OCI-LY7 (cell line): Measurements from ENCODE around the gene CCDC57. TPM values are rescaled to one million over a fixed set of nuclear protein-coding genes. Genes with fewer than 3 reads are reported as not detected.

Experiments used
- BruUV-seq: library from RNA; stranded (reverse); fragments of 400-500 nt; replicated peaks from 2 replicates; lab custom pipeline; 2021; lab: Mats Ljungman, UMichigan
- CTCF ChIA-PET: fragments of 300-600 bp; sonication (Branson Sonifier 250); formaldehyde crosslinking; loops from one replicate; lab custom pipeline; 2022; ENCODE audit warnings: antibody characterized with exemption; ENCODE audit not compliant: unreplicated experiment; lab: Charles Lee
- POLR2A ChIA-PET: fragments of 300-600 bp; sonication (Branson Sonifier 250); formaldehyde crosslinking; loops from one replicate; lab custom pipeline; 2022; ENCODE audit warnings: antibody characterized with exemption; lab: Charles Lee
- DNase-seq: peaks from one replicate; pipeline ENCODE4 v3.0.0-alpha.2; 2015; ENCODE audit warnings: low spot score
- H2AFZ ChIP-seq: fragments of 200-600 bp; sonication (generic), shearing (Covaris generic); 2 replicates; pipeline ENCODE4 v1.6.1; 2014; ENCODE audit warnings: mild to moderate bottlenecking, antibody characterized with exemption, low read length, moderate library complexity
- H3K27ac ChIP-seq: fragments of 200-600 bp; sonication (generic); 2 replicates; pipeline ENCODE4 v1.5.1; 2014; ENCODE audit warnings: mixed run types, low read depth, mild to moderate bottlenecking, moderate library complexity, low read length, inconsistent platforms; ENCODE audit not compliant: poor library complexity, severe bottlenecking
- H3K36me3 ChIP-seq: fragments of 200-600 bp; sonication (generic); 2 replicates; pipeline ENCODE4 v1.6.1; 2014; ENCODE audit warnings: mild to moderate bottlenecking, antibody characterized with exemption, low read length, moderate library complexity, mixed read lengths; ENCODE audit not compliant: insufficient read depth
- H3K4me1 ChIP-seq: fragments of 200-600 bp; sonication (generic); 2 replicates; pipeline ENCODE4 v1.5.1; 2014; ENCODE audit warnings: mild to moderate bottlenecking, low read length; ENCODE audit not compliant: insufficient read depth, poor library complexity, severe bottlenecking
- H3K4me2 ChIP-seq: fragments of 200-600 bp; sonication (generic); 2 replicates; pipeline ENCODE4 v1.6.1; 2014; ENCODE audit warnings: mild to moderate bottlenecking, low read length
- H3K4me3 ChIP-seq: fragments of 200-600 bp; sonication (generic); 2 replicates; pipeline ENCODE4 v1.5.1; 2014; ENCODE audit warnings: mild to moderate bottlenecking, low read depth, low read length; ENCODE audit not compliant: poor library complexity, severe bottlenecking
- H3K79me2 ChIP-seq: fragments of 200-600 bp; sonication (generic); 2 replicates; pipeline ENCODE4 v1.6.1; 2016; ENCODE audit warnings: low read depth, mild to moderate bottlenecking, low read length, moderate library complexity, mixed read lengths; ENCODE audit not compliant: insufficient read depth
- H3K9me2 ChIP-seq: fragments of 200-600 bp; sonication (generic); 2 replicates; pipeline ENCODE4 v1.6.1; 2016; ENCODE audit warnings: mild to moderate bottlenecking, low read length, mixed read lengths; ENCODE audit not compliant: insufficient read depth
- H3K9me3 ChIP-seq: fragments of 200-600 bp; sonication (generic); 2 replicates; pipeline ENCODE4 v1.6.1; 2014; ENCODE audit warnings: mild to moderate bottlenecking, mixed run types, low read length, mixed read lengths
- H4K20me1 ChIP-seq: fragments of 200-600 bp; sonication (generic); 2 replicates; pipeline ENCODE4 v1.6.1; 2014; ENCODE audit warnings: mild to moderate bottlenecking, antibody characterized with exemption, low read length, moderate library complexity, mixed read lengths; ENCODE audit not compliant: insufficient read depth
- EZH2phosphoT487 ChIP-seq: fragments of 200-600 bp; sonication (generic); IDR thresholded peaks from 2 replicates; pipeline ENCODE4 v1.6.1; 2018; ENCODE audit warnings: low read depth, borderline replicate concordance, mild to moderate bottlenecking, mixed run types, antibody characterized with exemption, low read length, moderate library complexity, mixed read lengths
- intact Hi-C: fragments of 100-400 bp; cut with micrococcal nuclease; formaldehyde crosslinking; loops from one replicate; pipeline ENCODE4 v1.10.0; 2022; ENCODE audit not compliant: unreplicated experiment
- total RNA-seq, 2 experiments: library from RNA; depleted of rRNA in 1 of 2; stranded (reverse); fragments of >200 nt in 1 of 2; shearing (Covaris generic) in 1 of 2; gene quantifications; 2 replicates each; pipeline ENCODE4 v1.2.3, GENCODE V29; 2014 to 2022
- TF ChIP-seq, protein P1 (sequence below): fragments of 200-600 bp; sonication (generic); conservative IDR thresholded peaks from 2 replicates; pipeline ENCODE4 v1.5.1; 2014; ENCODE audit warnings: mild to moderate bottlenecking, antibody characterized with exemption, low read length, moderate library complexity, mixed read lengths

CCDC57 gene
- total RNA-seq, 2 experiments from 2014 or later: 34.5 to 58.7 TPM

DNA sequence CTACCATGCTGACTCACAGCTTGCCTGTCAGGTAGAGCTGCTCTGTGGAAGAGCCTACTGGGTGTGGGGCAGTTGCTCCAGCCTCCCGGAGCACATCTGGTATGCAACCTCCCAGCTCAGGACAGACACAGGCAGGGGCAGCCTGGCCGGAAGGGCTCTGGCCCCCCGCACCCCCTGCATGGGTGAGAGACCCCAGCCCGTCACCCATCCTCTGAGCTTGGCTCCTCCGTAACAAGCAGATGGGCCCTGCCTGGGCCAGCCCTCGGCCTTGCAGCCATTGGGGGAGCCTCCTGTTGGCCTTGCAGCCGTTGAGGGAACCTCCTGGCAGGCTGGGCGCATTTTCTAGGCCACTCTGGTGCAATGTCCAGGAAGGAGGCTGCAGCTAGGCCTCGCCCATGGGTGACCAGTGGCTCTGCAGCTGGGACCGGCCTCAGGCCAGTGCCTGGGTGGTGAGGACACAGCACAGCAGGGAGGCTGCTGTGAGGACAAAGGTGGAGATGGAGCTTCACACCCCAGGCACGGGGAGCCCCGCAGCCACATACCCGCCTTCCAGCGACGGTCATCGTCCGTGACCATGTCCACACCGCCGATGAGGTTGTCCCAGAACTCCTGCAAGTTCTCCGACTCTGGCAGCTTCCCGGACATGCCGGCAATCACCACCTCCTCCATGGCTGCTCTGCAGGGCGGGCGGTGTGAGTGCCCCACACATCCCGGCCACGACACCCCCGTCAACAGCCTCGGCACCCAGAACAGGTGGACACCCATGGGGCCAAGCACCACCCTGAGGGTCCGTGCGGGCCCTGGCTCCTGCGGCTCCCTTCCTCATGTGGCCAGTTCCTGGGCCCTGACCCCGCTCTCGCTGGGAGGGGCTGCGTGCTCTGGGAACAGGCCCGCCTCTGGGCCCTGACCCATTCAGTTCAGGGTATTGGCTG is 116.6 kb downstream of the CCDC57 start:
- BruUV-seq: no TSS peak
- CTCF ChIA-PET: no interaction called here
- H3K4me1 ChIP-seq: peaks cover 32% of the 10 kb centered on the region
- peaks cover 34% of the 10 kb centered on the region for H3K79me2 ChIP-seq
- peaks cover 60% of the 10 kb centered on the region for H3K36me3 ChIP-seq
- no peak for DNase-seq
- H3K4me3 ChIP-seq: peak overlapping the region; percentile 87
- H3K4me2 ChIP-seq: peak overlapping the region; percentile 81
- H3K9me2 ChIP-seq: no peaks in the 10 kb centered on the region
- TF ChIP-seq, protein P1, sequence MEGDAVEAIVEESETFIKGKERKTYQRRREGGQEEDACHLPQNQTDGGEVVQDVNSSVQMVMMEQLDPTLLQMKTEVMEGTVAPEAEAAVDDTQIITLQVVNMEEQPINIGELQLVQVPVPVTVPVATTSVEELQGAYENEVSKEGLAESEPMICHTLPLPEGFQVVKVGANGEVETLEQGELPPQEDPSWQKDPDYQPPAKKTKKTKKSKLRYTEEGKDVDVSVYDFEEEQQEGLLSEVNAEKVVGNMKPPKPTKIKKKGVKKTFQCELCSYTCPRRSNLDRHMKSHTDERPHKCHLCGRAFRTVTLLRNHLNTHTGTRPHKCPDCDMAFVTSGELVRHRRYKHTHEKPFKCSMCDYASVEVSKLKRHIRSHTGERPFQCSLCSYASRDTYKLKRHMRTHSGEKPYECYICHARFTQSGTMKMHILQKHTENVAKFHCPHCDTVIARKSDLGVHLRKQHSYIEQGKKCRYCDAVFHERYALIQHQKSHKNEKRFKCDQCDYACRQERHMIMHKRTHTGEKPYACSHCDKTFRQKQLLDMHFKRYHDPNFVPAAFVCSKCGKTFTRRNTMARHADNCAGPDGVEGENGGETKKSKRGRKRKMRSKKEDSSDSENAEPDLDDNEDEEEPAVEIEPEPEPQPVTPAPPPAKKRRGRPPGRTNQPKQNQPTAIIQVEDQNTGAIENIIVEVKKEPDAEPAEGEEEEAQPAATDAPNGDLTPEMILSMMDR: no peak
- no peak for TF ChIP-seq EZH2phosphoT487
- H2AFZ ChIP-seq: no peak overlapping the region
- peaks cover 21% of the 10 kb centered on the region; the same call in 1 of the 2 replicates for H4K20me1 ChIP-seq
- POLR2A ChIA-PET: no interaction called here
- intact Hi-C loops: loop anchor here (5.0 kb wide), 2 partner anchors 414 to 584 kb away; partner anchors contain the start of genes ACTG1, ARL16 and HGS
- H3K9me3 ChIP-seq: no peaks in the 10 kb centered on the region
- H3K27ac ChIP-seq: peak overlapping the region; percentile 81

DNA sequence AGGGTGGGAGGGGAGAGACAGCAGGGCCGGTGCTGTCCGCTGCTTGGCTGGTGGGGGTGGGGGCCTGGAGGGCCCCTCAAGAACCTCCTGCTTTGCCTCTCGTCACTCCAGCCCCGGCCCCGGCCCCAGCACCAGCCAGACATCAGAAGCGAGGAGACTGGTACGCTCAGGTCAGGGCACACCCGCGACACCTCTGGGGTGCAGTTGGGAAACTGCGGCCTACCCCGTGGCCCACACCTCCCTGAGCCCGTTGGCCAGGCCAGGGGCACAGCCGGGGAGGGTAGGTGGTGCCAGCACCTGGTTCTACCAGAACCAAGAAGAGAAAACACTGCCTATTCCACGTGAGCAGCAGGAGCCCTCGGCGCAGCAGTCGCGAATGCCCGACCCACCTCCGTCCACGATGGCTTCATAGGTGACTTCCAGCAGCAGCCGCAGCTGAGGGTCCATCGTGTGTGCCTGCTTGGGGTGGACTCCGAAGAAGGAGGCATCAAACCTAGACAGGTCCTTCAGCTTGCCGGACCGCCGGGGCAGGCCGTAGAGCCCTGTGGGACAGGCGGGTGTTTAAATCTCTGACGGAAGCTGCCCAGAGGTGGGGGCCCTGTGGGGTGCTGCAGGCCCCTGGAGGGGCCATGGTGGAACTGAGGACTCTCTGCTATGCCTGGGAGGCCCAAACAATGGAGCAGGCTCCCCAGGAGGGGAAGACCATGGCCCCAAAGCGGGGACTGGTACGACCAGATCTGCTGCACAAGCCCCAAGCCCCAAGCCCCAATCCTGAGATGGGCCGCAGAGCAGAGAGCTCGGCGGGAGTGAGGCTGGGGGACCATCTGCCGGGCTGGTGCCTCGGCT is 117.5 kb downstream of the CCDC57 start:
- POLR2A ChIA-PET: no interaction called here

More for the DNA sequence above, 117.5 kb downstream of the CCDC57 start:
- no peak overlapping the region; the same call in 1 of the 2 replicates for H3K4me2 ChIP-seq
- no peaks in the 10 kb centered on the region for H3K9me2 ChIP-seq
- H3K27ac ChIP-seq: no peak overlapping the region
- H3K36me3 ChIP-seq: peaks cover 69% of the 10 kb centered on the region
- CTCF ChIA-PET: no interaction called here
- no TSS peak for BruUV-seq
- H3K9me3 ChIP-seq: no peaks in the 10 kb centered on the region
- no peak overlapping the region for H3K4me3 ChIP-seq
- intact Hi-C loops: loop anchor here (5.0 kb wide), 2 partner anchors 413 to 583 kb away; partner anchors contain the start of genes ACTG1, ARL16 and HGS
- peaks cover 34% of the 10 kb centered on the region for H3K79me2 ChIP-seq
- H3K4me1 ChIP-seq: peaks cover 23% of the 10 kb centered on the region
- DNase-seq: no peak
- TF ChIP-seq, protein P1: no peak
- TF ChIP-seq EZH2phosphoT487: no peak
- no peak overlapping the region for H2AFZ ChIP-seq
- H4K20me1 ChIP-seq: peaks cover 21% of the 10 kb centered on the region; the same call in 1 of the 2 replicates
